Stomach (tissue), 4 donors: ENCODE results near the gene CPEB2.

Experiments used
- EP300 ChIP-seq: sonication (generic); formaldehyde crosslinking; IDR thresholded peaks from one replicate; pipeline ENCODE4 v1.6.1; 2017; ENCODE audit warnings: antibody characterized with exemption
- POLR2A ChIP-seq, 4 donors: fragments of 450-650 bp; IDR thresholded peaks; one replicate each; pipeline ENCODE4 v1.6.1; 2016; ENCODE audit warnings: antibody characterized with exemption in 4 of 4, control low read depth in 2 of 4, mild to moderate bottlenecking in 1 of 4, moderate library complexity in 1 of 4
- POLR2AphosphoS5 ChIP-seq, 3 donors: sonication (generic); formaldehyde crosslinking; IDR thresholded peaks; one replicate each; pipeline ENCODE4 v1.6.1; 2016; ENCODE audit warnings: antibody characterized with exemption in 3 of 3
- TF ChIP-seq, protein P1 (sequence below), 7 experiments: fragments of 450-650 bp in 4 of 7; fragments of 200-600 bp in 3 of 7; sonication (generic) in 3 of 7; IDR thresholded peaks; one replicate each; pipeline ENCODE4 v1.5.1; 2016 to 2019; ENCODE audit warnings: antibody characterized with exemption in 7 of 7, control low read depth in 2 of 7, mild to moderate bottlenecking in 1 of 7

DNA sequence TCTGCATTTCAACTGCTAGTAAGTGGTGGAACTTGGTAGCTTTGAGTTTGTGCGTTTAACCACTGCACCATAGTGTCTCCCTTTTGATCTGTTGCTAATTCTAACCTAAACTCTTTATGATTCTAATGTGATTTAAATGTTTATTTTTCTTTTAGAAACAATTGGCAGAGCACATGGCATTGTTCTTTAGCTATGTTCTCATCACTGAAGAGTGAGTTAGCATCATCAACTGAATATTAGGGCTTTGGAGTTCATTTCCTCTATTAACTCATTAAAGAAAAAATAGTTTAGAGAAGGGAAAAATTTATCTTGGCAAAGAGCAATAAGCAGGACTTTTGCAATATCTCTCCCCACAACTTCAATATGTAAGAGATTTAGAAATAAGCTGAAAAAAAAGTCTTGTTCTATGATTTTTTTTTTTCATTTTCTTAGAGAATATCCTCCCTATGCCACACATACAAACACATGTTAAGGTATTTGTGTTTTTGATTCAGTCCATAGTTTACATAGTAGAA is 25.7 kb downstream of the CPEB2 start:
- TF ChIP-seq, protein P1, sequence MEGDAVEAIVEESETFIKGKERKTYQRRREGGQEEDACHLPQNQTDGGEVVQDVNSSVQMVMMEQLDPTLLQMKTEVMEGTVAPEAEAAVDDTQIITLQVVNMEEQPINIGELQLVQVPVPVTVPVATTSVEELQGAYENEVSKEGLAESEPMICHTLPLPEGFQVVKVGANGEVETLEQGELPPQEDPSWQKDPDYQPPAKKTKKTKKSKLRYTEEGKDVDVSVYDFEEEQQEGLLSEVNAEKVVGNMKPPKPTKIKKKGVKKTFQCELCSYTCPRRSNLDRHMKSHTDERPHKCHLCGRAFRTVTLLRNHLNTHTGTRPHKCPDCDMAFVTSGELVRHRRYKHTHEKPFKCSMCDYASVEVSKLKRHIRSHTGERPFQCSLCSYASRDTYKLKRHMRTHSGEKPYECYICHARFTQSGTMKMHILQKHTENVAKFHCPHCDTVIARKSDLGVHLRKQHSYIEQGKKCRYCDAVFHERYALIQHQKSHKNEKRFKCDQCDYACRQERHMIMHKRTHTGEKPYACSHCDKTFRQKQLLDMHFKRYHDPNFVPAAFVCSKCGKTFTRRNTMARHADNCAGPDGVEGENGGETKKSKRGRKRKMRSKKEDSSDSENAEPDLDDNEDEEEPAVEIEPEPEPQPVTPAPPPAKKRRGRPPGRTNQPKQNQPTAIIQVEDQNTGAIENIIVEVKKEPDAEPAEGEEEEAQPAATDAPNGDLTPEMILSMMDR (IDR thresholded peaks at IDR 0.05): no peak
- TF ChIP-seq EP300: no peak
- TF ChIP-seq POLR2A (IDR thresholded peaks at IDR 0.05): no peak
- no peak for TF ChIP-seq POLR2AphosphoS5 (IDR thresholded peaks at IDR 0.05)
